ENCODE data around the gene CXCL9.
"Not testable (repeated sequence)": the region's sequence is repeated elsewhere in the genome, so short reads cannot be mapped to it uniquely, and the experiment has no call there.

The CXCL9 gene

GRCh38 chr4:76007089-76007862 is at the start of gene CXCL9:
TSS of gene CXCL9 (minus strand) at chr4:76007509. CDS start at chr4:76007449, 60 bp downstream.
- no peak for DNase-seq

DNA sequence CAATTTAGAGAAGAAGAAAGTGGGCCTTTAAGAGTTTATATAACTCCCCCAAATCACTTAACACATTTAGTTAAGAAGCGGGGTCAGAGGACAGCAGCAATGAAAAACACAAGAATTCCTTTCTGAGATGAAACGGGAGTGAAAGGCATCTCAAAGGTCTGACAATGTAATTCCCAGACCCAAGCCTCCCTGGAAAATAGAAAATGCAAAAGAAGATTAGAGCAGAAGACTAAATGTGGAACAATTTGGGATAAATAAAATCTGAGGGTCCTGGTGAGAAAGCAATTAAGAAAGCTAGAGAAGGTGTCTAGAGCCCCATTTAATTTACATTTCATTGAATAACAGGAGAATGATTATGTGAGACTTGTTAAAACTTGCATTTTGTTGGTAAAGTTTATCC is 48.1 kb upstream of the CXCL9 start:
- no peak for DNase-seq

GRCh38 chr4:76055016-76055415 is 47.7 kb upstream of the CXCL9 start:
- no peak for DNase-seq

GRCh38 chr4:76053730-76054129 is 46.4 kb upstream of the CXCL9 start:
- DNase-seq = no peak

DNA sequence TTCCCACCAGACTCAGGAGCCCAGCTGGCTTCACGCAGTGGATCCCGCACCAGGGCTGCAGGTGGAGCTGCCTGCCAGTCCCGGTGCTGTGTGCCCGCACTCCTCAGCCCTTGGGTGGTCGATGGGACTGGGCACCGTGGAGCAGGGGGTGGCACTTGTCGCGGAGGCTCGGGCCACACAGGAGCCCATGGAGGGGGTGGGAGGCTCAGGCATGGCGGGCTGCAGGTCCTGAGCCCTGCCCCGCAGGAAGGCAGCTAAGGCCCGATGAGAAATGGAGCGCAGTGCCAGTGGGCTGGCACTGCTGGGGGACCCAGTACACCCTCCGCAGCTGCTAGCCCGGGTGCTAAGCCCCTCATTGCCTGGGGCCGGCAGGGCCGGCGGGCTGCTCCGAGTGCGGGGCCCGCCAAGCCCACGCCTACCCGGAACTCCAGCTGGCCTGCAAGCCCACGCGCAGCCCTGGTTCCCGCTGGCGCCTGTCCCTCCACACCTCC is 43.3 kb upstream of the CXCL9 start:
- not testable (repeated sequence) for DNase-seq

- not testable (repeated sequence) for DNase-seq
Observed at GRCh38 chr4:76049860-76050416, 42.6 kb upstream of the CXCL9 start.

DNA sequence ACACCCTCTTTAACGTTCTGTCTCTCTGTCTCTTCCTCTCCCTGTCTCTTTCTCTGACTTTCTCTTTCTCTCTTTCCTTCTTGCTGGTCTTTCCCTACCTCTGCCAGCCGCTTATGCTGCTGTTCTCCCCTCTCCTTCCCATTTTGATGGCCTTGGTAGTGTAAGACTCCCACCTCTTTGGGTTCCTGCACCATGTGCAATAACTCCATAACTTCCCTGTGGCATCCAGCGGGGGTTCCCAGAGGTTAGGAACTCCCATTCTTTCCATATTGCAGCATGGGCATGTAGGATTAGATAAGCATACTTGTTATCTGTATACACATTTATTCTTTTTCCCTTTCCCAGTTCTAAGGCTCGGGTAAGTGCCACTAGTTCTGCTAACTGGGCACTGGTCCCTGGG is 37.4 kb upstream of the CXCL9 start:
- DNase-seq = not testable (repeated sequence)

DNA sequence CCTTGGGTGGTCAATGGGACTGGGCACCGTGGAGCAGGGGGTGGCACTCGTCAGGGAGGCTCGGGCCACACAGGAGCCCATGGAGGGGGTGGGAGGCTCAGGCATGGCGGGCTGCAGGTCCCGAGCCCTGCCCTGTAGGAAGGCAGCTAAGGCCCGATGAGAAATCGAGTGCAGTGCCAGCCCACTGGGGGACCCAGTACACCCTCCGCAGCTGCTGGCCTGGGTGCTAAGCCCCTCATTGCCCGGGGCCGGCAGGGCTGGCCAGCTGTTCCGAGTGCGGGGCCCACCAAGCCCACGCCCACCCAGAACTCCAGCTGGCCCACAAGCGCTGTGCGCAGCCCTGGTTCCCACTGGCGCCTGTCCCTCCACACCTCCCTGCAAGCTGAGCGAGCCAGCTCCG is 36.0 kb upstream of the CXCL9 start:
- DNase-seq = not testable (repeated sequence)

- not testable (repeated sequence) for DNase-seq
Observed at GRCh38 chr4:76042241-76042998, 35.1 kb upstream of the CXCL9 start.

DNA sequence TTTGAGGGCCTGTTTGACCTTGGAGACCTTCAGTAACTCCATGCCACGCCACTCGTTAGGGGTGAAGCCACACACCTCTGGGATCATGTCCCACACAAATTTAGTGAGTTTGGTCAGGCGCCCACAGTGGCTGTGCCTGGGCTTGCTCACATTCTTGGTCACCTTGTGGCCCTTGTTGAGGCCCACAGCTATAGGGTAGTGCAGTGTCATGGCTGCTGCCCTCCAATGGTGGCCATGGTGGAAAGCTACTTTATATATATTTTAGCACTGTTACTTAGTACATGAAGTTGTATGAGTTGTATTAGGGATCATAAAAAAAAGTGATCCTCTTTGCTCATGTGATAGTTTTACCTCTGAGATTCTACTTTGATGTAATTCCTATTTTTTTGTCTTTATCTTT is 29.5 kb upstream of the CXCL9 start:
- DNase-seq = no peak

DNA sequence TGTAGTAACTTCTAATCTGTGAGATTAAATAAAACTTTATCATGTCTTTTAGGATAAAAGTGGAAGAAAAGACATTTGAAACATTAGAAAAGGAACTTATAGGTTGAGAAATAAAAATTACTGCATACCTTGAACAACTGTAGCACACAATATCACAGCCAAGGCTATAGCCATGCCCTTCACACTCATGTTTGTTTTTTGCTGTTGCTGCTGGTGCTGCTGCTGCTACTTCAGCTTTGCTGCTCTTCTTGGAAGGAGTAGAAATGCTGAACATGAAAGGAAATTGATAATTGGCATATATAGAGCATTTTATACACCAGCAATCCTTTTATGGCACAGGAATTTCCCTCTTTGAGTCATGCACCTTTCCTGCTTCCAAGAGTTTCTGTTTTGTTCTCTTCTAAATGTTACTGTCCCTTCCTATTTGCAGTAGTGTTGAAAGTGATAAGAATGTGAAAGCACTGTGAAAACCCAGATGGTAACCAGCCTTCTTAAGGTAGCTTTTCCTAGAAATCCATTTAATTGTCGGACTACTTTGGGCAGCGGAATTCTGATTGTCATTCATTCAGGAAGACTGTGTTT is 28.6 kb upstream of the CXCL9 start, which contains the start of gene CXCL11:
TSS of gene CXCL11 (minus strand) at position 272 of the 582 bp plus-strand sequence. CDS start at position 189, 83 bp downstream.
- DNase-seq = no peak

- DNase-seq = no peak
Observed at GRCh38 chr4:76035141-76035540, 27.8 kb upstream of the CXCL9 start.

DNA sequence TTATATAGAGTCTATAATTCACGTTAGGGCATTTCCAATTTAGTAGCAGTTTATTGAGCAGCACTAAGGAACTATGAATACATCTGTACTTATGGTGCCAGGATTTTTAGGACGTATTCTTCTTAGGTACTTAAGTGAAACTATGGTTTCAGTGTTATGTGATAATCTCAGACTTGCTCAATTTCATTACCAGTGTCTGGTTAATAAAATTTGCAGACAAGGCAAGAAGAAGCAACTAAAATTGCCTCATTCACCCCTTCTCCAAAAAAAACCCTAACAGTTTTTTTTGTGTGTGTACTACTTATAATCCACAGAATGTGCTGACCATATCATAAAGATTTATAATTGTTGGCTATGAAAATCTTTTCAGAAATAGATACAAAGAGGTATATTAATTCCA is 22.0 kb upstream of the CXCL9 start:
- no peak for DNase-seq

DNA sequence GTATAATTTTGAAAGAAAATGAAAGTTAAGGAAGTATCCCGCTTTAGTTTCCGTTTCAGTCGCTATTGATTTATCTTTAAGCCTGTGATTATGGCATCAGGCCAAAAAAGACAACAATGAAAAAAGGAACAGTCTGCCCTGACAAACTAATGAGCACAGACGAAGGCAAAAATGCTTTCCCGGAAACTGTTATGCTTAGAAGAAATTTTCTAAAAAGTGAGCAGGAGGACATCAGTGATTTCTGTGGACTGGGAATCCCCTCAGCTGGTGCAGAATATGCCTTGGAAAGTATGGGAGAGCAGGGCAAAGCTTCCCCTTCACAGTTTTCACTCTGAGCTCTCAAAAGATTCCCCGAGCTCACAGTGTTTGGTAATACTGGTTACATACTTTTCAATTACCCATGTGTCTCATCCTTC is 21.0 kb upstream of the CXCL9 start:
- DNase-seq = peak; percentile 30

DNA sequence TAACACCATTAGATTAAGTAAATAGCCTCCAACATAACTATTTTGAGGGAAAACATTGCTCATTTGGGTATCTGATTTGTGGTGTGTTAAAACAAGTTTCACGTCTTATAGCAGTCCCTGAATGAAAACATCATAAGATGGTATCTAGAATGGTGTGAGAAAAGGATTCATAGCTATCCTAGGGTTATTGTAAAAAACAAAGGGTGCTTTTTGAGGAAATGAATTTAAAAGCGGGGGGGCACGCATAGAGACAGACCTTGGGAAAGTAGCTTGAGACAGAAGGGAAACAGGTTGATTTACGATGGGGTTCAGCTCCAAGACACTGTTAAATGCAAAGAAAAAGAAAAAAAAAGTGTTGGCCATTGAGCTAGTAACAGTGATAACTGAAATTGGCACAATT is 16.8 kb upstream of the CXCL9 start:
- DNase-seq = no peak

DNA sequence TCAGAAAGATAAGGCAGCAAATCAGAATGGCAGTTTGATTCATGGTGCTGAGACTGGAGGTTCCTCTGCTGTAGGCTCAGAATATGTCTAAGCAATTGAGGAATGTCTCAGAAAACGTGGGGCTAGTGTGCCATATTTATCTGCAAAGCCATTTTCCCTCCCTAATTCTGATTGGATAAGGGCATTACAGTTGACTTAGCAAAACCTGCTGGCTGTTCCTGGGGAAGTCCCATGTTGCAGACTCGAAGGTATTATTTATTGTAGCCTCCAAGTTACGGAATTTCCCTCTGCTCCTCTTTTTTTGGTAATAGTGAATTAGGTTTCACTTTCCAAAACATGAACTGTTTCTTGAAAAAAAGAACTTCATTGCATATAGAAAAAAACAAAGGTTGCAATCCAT is 16.1 kb upstream of the CXCL9 start, which contains the start of gene CXCL10:
TSS of gene CXCL10 (minus strand) at position 109 of the 400 bp plus-strand sequence. CDS start at position 43, 66 bp downstream.
- peak; percentile 42 for DNase-seq

GRCh38 chr4:76022677-76023076 is 15.4 kb upstream of the CXCL9 start:
- no peak for DNase-seq

GRCh38 chr4:76022031-76022430 is 14.7 kb upstream of the CXCL9 start:
- no peak for DNase-seq

GRCh38 chr4:76017056-76017686 is 9.9 kb upstream of the CXCL9 start:
- DNase-seq = no peak

GRCh38 chr4:76016393-76016792 is 9.1 kb upstream of the CXCL9 start:
- DNase-seq = no peak

DNA sequence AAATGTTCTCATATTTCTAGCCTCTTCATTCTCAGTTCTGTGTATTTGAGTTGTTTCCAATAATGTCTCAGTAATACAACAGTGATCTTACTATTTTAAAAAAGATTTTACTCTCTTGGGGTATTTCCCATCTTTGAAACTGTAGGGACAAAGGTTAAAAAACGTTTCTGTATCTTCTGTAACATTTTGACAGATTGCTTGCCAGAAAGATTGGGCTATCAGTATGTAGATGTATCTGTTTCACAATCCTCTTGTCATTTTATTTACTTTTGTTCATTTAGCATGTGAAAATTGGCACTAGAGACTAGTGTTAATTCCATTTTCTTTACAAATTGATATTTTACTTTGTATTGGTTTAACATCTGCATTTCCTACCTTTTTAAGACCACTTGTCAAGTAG is 6.2 kb upstream of the CXCL9 start:
- DNase-seq = no peak

- no peak for DNase-seq
Observed at GRCh38 chr4:76012388-76012801, 5.1 kb upstream of the CXCL9 start.

All from CD4-positive, alpha-beta T cell treated with Interleukin-21 for 1 hour (primary cell).